K562 (cell line): ENCODE data around the gene SNX9. TPM values are rescaled to one million over a fixed set of nuclear protein-coding genes. Genes with fewer than 3 reads are reported as not detected.
A peak's percentile ranks its signal among the peaks of the same experiment; 100 is the strongest.

Experiments used
- CHD2 ChIP-seq: IDR thresholded peaks from 2 replicates; pipeline ENCODE4 v1.6.1; 2011; ENCODE audit warnings: low read depth, low read length
- CREM ChIP-seq: IDR thresholded peaks from 2 replicates; pipeline ENCODE4 v1.6.1; 2014; ENCODE audit warnings: antibody characterized with exemption, low read depth
- ELK3 ChIP-seq: fragments of 450-650 bp; formaldehyde crosslinking; IDR thresholded peaks from 2 replicates; pipeline ENCODE4 v1.4.0; 2020; ENCODE audit warnings: mild to moderate bottlenecking
- HLTF ChIP-seq: fragments of 450-650 bp; IDR thresholded peaks from 2 replicates; pipeline ENCODE4 v1.6.1; 2016
- MXI1 ChIP-seq: IDR thresholded peaks from 2 replicates; pipeline ENCODE4 v1.6.1; 2011; ENCODE audit warnings: low read depth, mild to moderate bottlenecking, improper control_type of control experiment, low read length
- NCOR1 ChIP-seq: fragments of 450-650 bp; IDR thresholded peaks from 2 replicates; pipeline ENCODE4 v1.6.1; 2016; ENCODE audit warnings: mild to moderate bottlenecking, moderate library complexity
- NKRF ChIP-seq: fragments of 450-650 bp; IDR thresholded peaks from 2 replicates; pipeline ENCODE4 v1.6.1; 2016; ENCODE audit warnings: borderline replicate concordance
- NONO ChIP-seq, 2 experiments: fragments of 200-400 bp in 1 of 2; fragments of 450-650 bp in 1 of 2; formaldehyde crosslinking in 1 of 2; IDR thresholded peaks; 2 replicates each; pipeline ENCODE4 v1.6.1; 2017; ENCODE audit warnings: low read depth in 2 of 2, mild to moderate bottlenecking in 2 of 2, moderate library complexity in 2 of 2, low read length in 1 of 2
- PML ChIP-seq: IDR thresholded peaks from 2 replicates; pipeline ENCODE4 v1.6.1; 2012; ENCODE audit warnings: low read length, inconsistent platforms
- RBM14 ChIP-seq: fragments of 200-400 bp; formaldehyde crosslinking; IDR thresholded peaks from 2 replicates; pipeline ENCODE4 v1.6.1; 2018; ENCODE audit warnings: low read depth, mild to moderate bottlenecking, low read length, moderate library complexity, borderline replicate concordance; ENCODE audit not compliant: insufficient read depth
- SIRT6 ChIP-seq: IDR thresholded peaks from one replicate; pipeline ENCODE4 v1.6.1; 2012; ENCODE audit warnings: low read depth, mild to moderate bottlenecking, control low read depth, inconsistent platforms, low read length, moderate library complexity
- THRA ChIP-seq: fragments of 450-650 bp; IDR thresholded peaks from 2 replicates; pipeline ENCODE4 v1.6.1; 2017; ENCODE audit warnings: mild to moderate bottlenecking, moderate library complexity
- XRCC3 ChIP-seq: fragments of 450-650 bp; IDR thresholded peaks from 2 replicates; pipeline ENCODE4 v1.6.1; 2017; ENCODE audit warnings: mild to moderate bottlenecking, moderate library complexity
- ZFPM2 ChIP-seq: fragments of 250-450 bp; sonication (Bioruptor Pico); IDR thresholded peaks from 2 replicates; pipeline ENCODE4 v1.5.1; 2022; ENCODE audit warnings: mild to moderate bottlenecking
- ZNF318 ChIP-seq, 2 experiments: fragments of 450-650 bp; IDR thresholded peaks; 2 replicates each; pipeline ENCODE4 v1.6.1; 2016; ENCODE audit warnings: mild to moderate bottlenecking in 2 of 2, borderline replicate concordance in 1 of 2, low read depth in 1 of 2, moderate library complexity in 1 of 2
- ZNF507 ChIP-seq: conservative IDR thresholded peaks from 2 replicates; pipeline ENCODE4 v1.6.1; 2017; ENCODE audit warnings: missing genetic modification characterization, missing compliant biosample characterization
- ZNF586 ChIP-seq: fragments of 450-650 bp; formaldehyde crosslinking; conservative IDR thresholded peaks from 2 replicates; pipeline ENCODE4 v1.4.0; 2020; ENCODE audit warnings: mild to moderate bottlenecking, moderate library complexity
- polyA plus RNA-seq, 8 experiments: library from polyadenylated mRNA; depleted of rRNA in 4 of 8; stranded (reverse) in 5 of 8; unstranded in 3 of 8; fragments of >200 nt; fragmentation: Nextera tagmentation in 2 of 8; fragmentation: Illumina TruSeq in 1 of 8; extraction: Ambion mirVana in 2 of 8; extraction: Trizol in 1 of 8; gene quantifications; 2 replicates each; pipeline versions ENCODE4 v1.2.1 to v1.2.3, GENCODE V29; 2011 to 2014; ENCODE audit warnings: inconsistent platforms in 1 of 8, missing spikeins in 1 of 8
- total RNA-seq, 7 experiments: library from RNA; depleted of rRNA in 6 of 7; stranded (reverse); fragments of >200 nt in 6 of 7; fragmentation: Illumina TruSeq in 2 of 7; extraction: Trizol in 2 of 7; gene quantifications; 2 replicates each; pipeline versions ENCODE4 v1.2.1 to v1.2.3, GENCODE V29; 2011 to 2021; ENCODE audit warnings: low replicate concordance in 1 of 7

Gene SNX9
- total and polyA plus RNA-seq, 9 of the 15 experiments (the other 6 are each of a cell fraction or from before 2014, with no cell fraction given) = 6.0 to 81.7 (median 57.1) TPM

GRCh38 chr6:157982102-157982562 is 159.1 kb downstream of the SNX9 start (continued):
- TF ChIP-seq ZNF318 (IDR thresholded peaks at IDR 0.05; ENCODE audit: borderline replicate concordance in 1 of 2, low read depth in 1 of 2) = no peak
- no peak for TF ChIP-seq ZNF507 (tag)
- TF ChIP-seq SIRT6 = no peak
- no peak for TF ChIP-seq MXI1
- no peak for TF ChIP-seq ZFPM2 (CRISPR knock-in tag)
- no peak for TF ChIP-seq PML
- no peak for TF ChIP-seq NONO (IDR thresholded peaks at IDR 0.05; ENCODE audit: low read depth in 2 of 2, low read length in 1 of 2)
- TF ChIP-seq CHD2 = no peak
- TF ChIP-seq RBM14 = no peak
- no peak for TF ChIP-seq ZNF586 (CRISPR knock-in tag)
- TF ChIP-seq THRA = no peak
- TF ChIP-seq HLTF = no peak
- TF ChIP-seq XRCC3 = no peak
- peak; percentile 21; the same call in 1 of the 2 replicates for TF ChIP-seq NKRF
- TF ChIP-seq ELK3 (CRISPR knock-in tag) = no peak
- TF ChIP-seq NCOR1 = no peak
- TF ChIP-seq CREM = no peak
